Measurements from ENCODE around the gene TLCD2.
"Not testable (repeated sequence)": the region's sequence is repeated elsewhere in the genome, so short reads cannot be mapped to it uniquely, and the experiment has no call there.

Gene TLCD2

DNA sequence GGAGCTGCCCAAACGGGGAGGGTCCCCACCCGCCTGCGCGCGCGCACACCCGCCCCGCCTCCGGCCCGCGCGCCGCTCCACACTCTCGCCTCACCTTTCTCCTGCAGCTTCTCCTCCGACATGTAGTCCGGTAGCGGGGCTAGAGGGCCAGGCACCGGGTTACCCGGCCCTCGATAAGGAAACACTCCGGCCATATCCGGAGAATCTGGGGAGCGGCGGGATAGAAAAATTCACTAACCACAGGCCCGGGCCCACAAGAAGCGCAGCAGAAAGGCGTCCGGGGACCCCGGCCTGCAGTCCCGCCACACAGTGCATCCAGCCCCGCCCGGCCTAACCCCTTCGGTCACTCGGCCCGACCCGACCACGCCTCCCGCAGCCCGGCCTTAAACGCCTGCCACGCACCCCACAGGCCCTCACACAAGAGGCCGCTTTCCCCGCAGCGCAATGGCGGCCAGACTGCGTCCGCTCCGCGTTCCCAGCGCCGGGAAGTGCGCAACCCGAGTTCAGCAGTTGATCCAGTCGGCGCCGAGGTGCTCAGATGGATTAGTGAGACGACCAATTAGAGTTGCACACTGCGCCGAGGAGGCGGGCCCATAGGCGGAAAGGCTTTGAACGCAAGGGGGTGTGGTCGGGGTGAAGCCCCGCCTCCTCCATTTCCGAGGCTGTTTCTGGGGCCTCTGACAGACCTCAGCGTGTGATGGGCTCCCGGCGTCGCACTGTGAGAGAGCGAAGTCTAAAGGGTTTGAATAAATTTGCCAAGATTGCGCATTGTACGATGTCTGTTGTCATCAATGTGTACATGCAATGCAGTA, 25.6 kb downstream of the TLCD2 start, which contains the start of gene PRPF8:
Gene PRPF8, minus strand, starts transcription at position 490 of the 812 bp plus-strand sequence. Its CDS starts 296 bp downstream, at position 194.
- peak; percentile 93 to 96 for DNase-seq

DNA sequence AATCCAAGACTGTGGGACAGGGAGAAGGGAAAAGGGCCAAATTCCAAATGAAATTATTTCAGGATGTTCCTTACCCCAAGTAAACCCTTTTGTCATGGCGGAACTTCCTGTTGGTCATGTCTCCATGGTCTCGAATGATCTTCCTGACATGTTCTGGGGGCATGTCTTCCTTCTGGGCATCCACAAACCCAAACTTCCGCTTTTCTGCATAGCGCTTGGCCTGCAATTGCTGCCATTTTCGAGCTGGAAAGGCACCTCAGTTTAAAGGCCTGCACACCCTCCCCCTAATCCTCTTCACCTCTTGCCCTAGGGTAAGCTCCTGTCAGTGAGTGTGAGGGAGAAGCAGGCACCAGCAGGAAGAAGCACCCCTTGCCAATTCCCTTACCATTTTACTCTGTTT, 26.7 kb downstream of the TLCD2 start:
- no peak for DNase-seq

DNA sequence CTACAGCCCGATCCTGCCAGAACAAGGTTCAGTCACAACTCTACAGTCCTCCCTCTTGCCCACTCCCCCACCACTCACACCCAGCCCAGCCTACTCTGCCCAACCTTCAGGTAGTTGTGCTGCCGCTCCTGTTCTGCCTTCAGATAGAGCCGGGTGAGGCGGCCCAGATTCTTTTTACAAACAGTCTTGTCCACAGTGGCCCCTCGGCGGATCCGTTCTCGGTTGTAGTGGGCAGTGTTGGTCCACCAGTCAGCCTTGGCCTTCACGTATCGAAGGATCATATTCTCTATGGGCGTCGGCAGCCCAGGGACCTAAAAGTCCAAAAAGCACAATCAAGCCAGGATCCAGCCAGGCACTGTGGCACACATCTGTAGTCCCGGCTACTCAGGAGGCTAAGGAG, 33.8 kb downstream of the TLCD2 start:
- no peak for DNase-seq

DNA sequence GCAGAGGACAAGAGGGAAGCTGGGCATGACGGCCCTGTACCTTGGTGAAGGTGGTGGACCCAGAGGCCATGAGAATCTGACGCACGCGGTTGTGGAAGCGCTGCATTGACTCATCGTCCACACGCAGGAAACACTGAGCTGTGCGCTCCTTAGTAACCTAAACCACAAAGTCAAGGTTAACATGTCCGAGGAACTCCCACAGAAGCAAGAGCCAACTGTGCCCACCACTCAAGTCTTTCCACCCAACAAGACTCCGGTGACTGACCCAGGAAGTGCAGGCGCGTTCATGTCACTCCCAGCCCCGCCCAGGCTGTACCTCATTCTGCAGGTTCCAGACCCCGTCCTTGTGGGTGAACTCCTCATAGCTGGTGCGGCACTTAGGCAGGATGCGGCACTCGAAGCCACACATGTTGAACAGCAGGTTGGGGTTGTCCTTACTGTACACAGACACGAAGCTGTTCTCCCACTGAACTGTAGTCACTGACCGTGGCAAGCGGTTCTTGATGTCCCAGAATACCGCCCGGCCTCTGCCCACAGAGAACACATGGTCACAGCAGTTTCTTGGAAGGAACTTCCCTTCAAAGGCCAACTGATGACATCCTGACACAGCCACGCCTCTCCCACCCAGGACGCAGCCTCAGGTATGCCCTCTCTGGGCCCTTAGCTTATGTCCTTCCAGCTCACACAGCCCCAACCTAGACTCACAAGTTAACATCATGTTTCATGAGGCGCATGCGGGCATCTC, 37.0 kb downstream of the TLCD2 start:
- DNase-seq, result no peak

DNA sequence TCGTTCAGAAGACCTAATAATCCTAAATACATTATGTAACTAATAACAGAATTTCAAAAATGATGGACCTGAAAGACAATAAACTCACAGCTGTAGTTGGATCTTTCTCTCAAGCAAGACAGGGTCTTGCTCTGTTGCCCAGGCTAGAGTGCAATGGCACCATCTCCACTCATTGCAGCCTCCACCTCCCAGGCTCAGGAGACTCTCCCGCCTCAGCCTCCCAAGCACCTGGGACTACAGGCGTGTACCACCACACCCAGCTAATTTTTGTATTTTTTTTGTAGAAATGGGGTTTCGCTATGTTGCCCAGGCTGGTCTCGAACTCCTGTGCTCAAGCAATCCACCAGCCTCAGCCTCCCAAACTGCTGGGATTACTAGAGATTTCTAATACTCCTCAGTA, 46.2 kb downstream of the TLCD2 start:
- DNase-seq, result not testable (repeated sequence)

DNA sequence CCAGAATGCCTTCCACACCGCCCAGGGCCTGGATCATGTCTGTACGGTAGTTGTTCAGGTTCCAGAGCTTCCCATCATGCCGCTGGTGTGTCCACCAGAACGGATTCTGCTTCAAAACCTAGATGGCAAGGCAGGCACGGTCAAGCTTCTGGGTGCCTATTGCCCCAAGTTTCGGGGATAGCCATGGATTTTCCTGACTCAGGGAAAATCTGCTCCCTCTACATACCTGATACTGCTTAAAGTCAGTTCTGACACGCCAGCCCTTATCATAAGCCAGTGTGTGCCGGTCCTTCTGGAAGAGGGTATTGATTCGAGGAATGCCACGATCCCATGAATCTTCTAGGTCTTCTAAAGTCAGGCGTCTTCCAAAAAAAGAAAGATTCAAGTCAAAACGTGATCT, 49.1 kb downstream of the TLCD2 start:
- no peak for DNase-seq

DNA sequence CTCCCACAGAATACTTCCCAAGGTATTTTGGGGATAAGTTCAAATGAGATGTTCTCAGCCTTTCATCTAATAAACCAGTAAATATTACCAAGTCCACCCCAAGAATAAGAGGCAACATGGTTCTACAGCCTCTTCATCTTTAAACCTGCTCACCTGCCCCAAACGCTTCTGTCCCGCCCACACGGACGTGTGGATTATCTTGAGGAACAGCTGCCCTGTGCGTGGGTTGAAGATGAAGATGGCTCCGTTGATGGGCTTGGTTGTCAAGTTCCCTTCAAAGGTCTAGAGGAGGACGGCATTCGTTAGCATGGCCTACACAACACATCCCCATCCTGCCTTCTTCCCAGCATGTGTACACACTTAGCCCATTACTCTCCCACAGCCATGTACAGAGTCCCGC, 52.1 kb downstream of the TLCD2 start:
- no peak for DNase-seq

DNA sequence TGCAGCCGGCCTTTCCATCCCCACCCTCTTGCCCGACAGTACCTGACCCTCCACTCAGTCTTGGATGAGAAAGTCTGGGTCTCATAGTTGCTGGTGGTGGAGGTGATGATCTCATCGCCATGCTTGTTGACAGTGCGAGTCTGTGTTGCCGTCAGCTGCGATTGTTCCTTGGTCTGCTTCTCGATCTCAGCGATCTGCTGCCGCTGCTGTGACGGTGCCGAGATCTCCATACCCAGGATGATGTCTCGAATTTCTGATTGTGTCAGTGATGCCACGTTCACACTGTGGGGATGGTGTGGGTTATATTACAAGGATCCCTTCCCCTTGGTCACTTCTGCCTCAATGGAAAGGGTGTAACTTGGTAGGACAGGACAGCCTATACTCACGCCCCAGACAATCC, 56.4 kb downstream of the TLCD2 start:
- DNase-seq, result no peak

DNA sequence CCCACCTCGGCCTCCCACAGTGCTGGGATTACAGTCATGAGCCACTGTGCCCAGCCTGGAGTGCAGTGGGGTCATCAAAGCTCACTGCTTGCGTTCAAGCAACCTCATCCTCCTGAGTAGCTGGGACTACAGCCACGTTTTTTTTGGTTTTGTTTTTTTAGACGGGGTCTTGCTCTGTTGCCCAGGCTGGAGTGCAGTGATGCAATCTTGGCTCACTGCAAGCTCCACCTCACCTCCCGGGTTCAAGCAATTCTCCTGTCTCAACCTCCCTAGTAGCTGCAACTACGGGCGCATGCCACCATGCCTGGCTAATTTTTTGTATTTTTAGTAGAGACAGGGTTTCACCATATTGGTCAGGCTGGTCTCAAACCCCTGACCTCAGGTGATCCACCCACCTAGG, 57.4 kb downstream of the TLCD2 start:
- not testable (repeated sequence) for DNase-seq
